Right kidney (tissue), 1 donor: ENCODE results near the gene CKB.
A peak's percentile ranks its signal among the peaks of the same experiment; 100 is the strongest.
"Not testable (repeated sequence)": the region's sequence is repeated elsewhere in the genome, so short reads cannot be mapped to it uniquely, and the experiment has no call there.

Experiments
- DNase-seq: peaks from one replicate; pipeline ENCODE4 v3.0.0-alpha.2; 2016

Gene CKB

GRCh38 chr14:103527408-103528145 lies 4.9 kb upstream of the CKB start:
- DNase-seq = no peak

- DNase-seq = no peak
These were observed 4.3 kb upstream of the CKB start for GRCh38 chr14:103526914-103527248.

- DNase-seq = no peak
These were observed 3.8 kb upstream of the CKB start for GRCh38 chr14:103526247-103526913.

GRCh38 chr14:103525430-103526246 lies 3.0 kb upstream of the CKB start:
- DNase-seq = not testable (repeated sequence)

GRCh38 chr14:103524002-103524935 lies 1.6 kb upstream of the CKB start:
- no peak for DNase-seq

GRCh38 chr14:103523575-103523954 lies 935 bp upstream of the CKB start:
- DNase-seq = no peak

GRCh38 chr14:103521951-103522563 lies 573 bp downstream of the CKB start:
- DNase-seq = peak; percentile 70

- peak; percentile 65 for DNase-seq
These were observed 1.1 kb downstream of the CKB start for GRCh38 chr14:103521438-103521950.

- peak; percentile 93 for DNase-seq
These were observed 1.8 kb downstream of the CKB start for GRCh38 chr14:103520657-103521437.

- DNase-seq = no peak
These were observed 2.4 kb downstream of the CKB start for GRCh38 chr14:103520269-103520656.

GRCh38 chr14:103519837-103520212 lies 2.8 kb downstream of the CKB start:
- no peak for DNase-seq

GRCh38 chr14:103519043-103519836 lies 3.4 kb downstream of the CKB start:
- DNase-seq = no peak

GRCh38 chr14:103518422-103519042 lies 4.1 kb downstream of the CKB start:
- DNase-seq = no peak

- DNase-seq = peak; percentile 45
These were observed 4.8 kb downstream of the CKB start for GRCh38 chr14:103517721-103518421.

- DNase-seq = no peak
These were observed 5.5 kb downstream of the CKB start for GRCh38 chr14:103517174-103517566.

- no peak for DNase-seq
These were observed 6.0 kb downstream of the CKB start for GRCh38 chr14:103516426-103517173.

- no peak for DNase-seq
These were observed 7.8 kb downstream of the CKB start for GRCh38 chr14:103514596-103515421.
